GM23248 (cell line): Measurements from ENCODE around the gene CNPY2. TPM values are rescaled to one million over a fixed set of nuclear protein-coding genes. Genes with fewer than 3 reads are reported as not detected.
"Not testable (repeated sequence)": the region's sequence is repeated elsewhere in the genome, so short reads cannot be mapped to it uniquely, and the experiment has no call there.

Experiments used
- DNase-seq: peaks from one replicate; pipeline ENCODE4 v3.0.0-alpha.2; 2015
- H2AFZ ChIP-seq: fragments of 200-600 bp; sonication (generic); 2 replicates; pipeline ENCODE4 v1.6.1; 2016; ENCODE audit warnings: antibody characterized with exemption
- H3F3A ChIP-seq: fragments of 200-600 bp; sonication (generic); 2 replicates; pipeline ENCODE4 v1.6.1; 2016; ENCODE audit warnings: mild to moderate bottlenecking, antibody characterized with exemption, mixed run types; ENCODE audit not compliant: insufficient read depth
- H3K27ac ChIP-seq: fragments of 200-600 bp; sonication (generic); 2 replicates; pipeline ENCODE4 v1.5.1; 2016; ENCODE audit warnings: mild to moderate bottlenecking
- H3K27me3 ChIP-seq: fragments of 200-600 bp; sonication (generic); replicated peaks from 2 replicates; pipeline ENCODE4 v1.6.1; 2016; ENCODE audit warnings: mild to moderate bottlenecking; ENCODE audit not compliant: insufficient read depth
- H3K36me3 ChIP-seq: fragments of 200-600 bp; sonication (generic); 2 replicates; pipeline ENCODE4 v1.6.1; 2016; ENCODE audit warnings: low read depth, mild to moderate bottlenecking
- H3K4me1 ChIP-seq: fragments of 200-600 bp; sonication (generic); 2 replicates; pipeline ENCODE4 v1.6.1; 2016; ENCODE audit warnings: mild to moderate bottlenecking; ENCODE audit not compliant: insufficient read depth
- H3K4me2 ChIP-seq: fragments of 200-600 bp; sonication (generic); one replicate; pipeline ENCODE4 v1.6.1; 2016; ENCODE audit warnings: mild to moderate bottlenecking; ENCODE audit not compliant: unreplicated experiment
- H3K4me3 ChIP-seq: fragments of 200-600 bp; sonication (generic); 2 replicates; pipeline ENCODE4 v1.5.1; 2016; ENCODE audit warnings: mild to moderate bottlenecking
- H3K79me2 ChIP-seq: fragments of 200-600 bp; sonication (generic); 2 replicates; pipeline ENCODE4 v1.6.1; 2016; ENCODE audit warnings: mild to moderate bottlenecking; ENCODE audit not compliant: insufficient read depth
- H3K9ac ChIP-seq: fragments of 200-600 bp; sonication (generic); 2 replicates; pipeline ENCODE4 v1.6.1; 2016; ENCODE audit warnings: mild to moderate bottlenecking
- H3K9me2 ChIP-seq: fragments of 200-600 bp; sonication (generic); 2 replicates; pipeline ENCODE4 v1.6.1; 2016; ENCODE audit warnings: mixed run types, mild to moderate bottlenecking, moderate library complexity; ENCODE audit not compliant: insufficient read depth
- H3K9me3 ChIP-seq: fragments of 200-600 bp; sonication (generic); one replicate; pipeline ENCODE4 v1.6.1; 2017; ENCODE audit warnings: low read depth
- H4K20me1 ChIP-seq: fragments of 200-600 bp; sonication (generic); 2 replicates; pipeline ENCODE4 v1.6.0; 2016; ENCODE audit not compliant: insufficient read depth
- EZH2 ChIP-seq: fragments of 200-600 bp; sonication (generic); IDR thresholded peaks from 2 replicates; pipeline ENCODE4 v1.6.1; 2018; ENCODE audit warnings: antibody characterized with exemption, mild to moderate bottlenecking; ENCODE audit not compliant: insufficient read depth, poor library complexity, severe bottlenecking
- EZH2phosphoT487 ChIP-seq: fragments of 200-600 bp; sonication (generic); IDR thresholded peaks from 2 replicates; pipeline ENCODE4 v1.6.1; 2018; ENCODE audit warnings: antibody characterized with exemption, moderate library complexity, mild to moderate bottlenecking, low read depth; ENCODE audit not compliant: insufficient read depth
- WGBS, 2 experiments: methylation state at CpG; one replicate each; pipeline ENCODE4 v1.1.6; 2015 to 2017; ENCODE audit warnings: low lambda C conversion rate in 2 of 2, low coverage in 1 of 2; ENCODE audit errors: missing lambda C conversion rate in 2 of 2; 5-methylcytosine and 5-hydroxymethylcytosine counted together
- in situ Hi-C: fragments of 300-500 bp; cut with MboI; formaldehyde crosslinking; loops from 2 replicates; pipeline ENCODE4 v1.15.0; 2020
- polyA plus RNA-seq: library from polyadenylated mRNA; unstranded; fragments of >200 nt; fragmentation: Nextera tagmentation; extraction: Ambion mirVana; gene quantifications from 2 replicates; pipeline ENCODE4 v1.2.1, GENCODE V29; 2016
- total RNA-seq: library from RNA; depleted of rRNA; stranded (reverse); fragments of >200 nt; shearing (Covaris generic); gene quantifications from 2 replicates; pipeline ENCODE4 v1.2.3, GENCODE V29; 2014

The CNPY2 gene
- total and polyA plus RNA-seq, 2 experiments from 2014 or later, result 97.5 to 248 TPM

DNA sequence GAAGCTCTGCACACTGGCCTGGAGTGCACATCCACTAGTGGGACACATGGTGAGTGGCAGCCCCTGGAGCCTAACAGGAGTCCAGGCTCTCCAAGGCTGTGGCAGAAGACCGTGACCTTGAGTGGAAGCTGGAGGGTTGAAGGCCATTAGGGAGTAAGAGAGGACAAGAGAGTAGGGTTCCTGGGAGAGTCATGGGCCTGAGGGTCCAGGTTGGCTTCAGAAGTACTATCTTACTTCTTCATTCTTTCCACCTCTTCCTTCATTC, 23.3 kb upstream of the CNPY2 start:
- Histone ChIP-seq H3F3A (peaks cover 38% of the 10 kb centered on the region), H3K79me2 (no peaks in the 10 kb centered on the region), H2AFZ (no peak overlapping the region), H3K4me3 (no peak overlapping the region), H3K4me1 (no peaks in the 10 kb centered on the region), H3K9me2 (no peaks in the 10 kb centered on the region), H3K27me3 (no peaks in the 10 kb centered on the region), H3K36me3 (peaks cover 17% of the 10 kb centered on the region; the same call in 1 of the 2 replicates), H3K9ac (no peak overlapping the region), H4K20me1 (no peaks in the 10 kb centered on the region), H3K9me3 (no peaks in the 10 kb centered on the region), H3K4me2 (no peak overlapping the region), H3K27ac (no peak overlapping the region)
- WGBS, 2 experiments, result 94 to 95% methylated on average over 1 of the region's 1 CpG
- TF ChIP-seq EZH2 (no peak), EZH2phosphoT487 (no peak)
- in situ Hi-C loops, result no loop called here
- DNase-seq, result no peak

DNA sequence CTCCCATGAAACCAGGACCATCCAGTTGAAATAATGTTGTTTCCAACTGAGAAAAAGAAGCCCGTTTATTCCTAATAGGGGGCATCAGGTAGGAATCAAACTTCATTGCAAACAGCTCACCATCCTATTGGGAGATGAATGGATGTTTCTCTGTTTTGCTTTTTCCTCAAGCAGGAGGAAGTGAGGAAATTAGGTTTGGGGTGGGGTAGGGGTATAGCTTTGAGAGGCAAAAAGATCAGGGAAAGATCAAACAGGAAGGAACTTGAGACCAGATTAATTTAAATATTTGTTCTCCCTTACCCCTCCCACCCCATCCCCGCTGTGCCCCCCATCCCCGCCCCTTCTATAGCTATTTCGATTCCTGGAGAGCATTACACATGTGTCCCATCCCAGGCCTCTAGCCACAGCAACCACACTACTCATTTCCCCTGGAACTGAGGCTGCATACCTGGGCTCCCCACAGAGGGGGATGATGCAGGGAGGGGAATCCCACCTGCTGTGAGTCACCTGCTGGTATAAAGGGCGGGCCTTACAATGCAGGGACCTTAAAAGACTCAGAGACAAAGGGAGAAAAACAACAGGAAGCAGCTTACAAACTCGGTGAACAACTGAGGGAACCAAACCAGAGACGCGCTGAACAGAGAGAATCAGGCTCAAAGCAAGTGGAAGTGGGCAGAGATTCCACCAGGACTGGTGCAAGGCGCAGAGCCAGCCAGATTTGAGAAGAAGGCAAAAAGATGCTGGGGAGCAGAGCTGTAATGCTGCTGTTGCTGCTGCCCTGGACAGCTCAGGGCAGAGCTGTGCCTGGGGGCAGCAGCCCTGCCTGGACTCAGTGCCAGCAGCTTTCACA, 22.7 kb upstream of the CNPY2 start, which contains the start of gene IL23A:
Gene IL23A (plus strand): TSS at position 577 of the 850 bp plus-strand sequence. CDS start 161 bp downstream, at position 738.
- H3K36me3 ChIP-seq, result peaks cover 17% of the 10 kb centered on the region; the same call in 1 of the 2 replicates
- TF ChIP-seq EZH2phosphoT487 (no peak), EZH2 (no peak)
- no peaks in the 10 kb centered on the region for H4K20me1 ChIP-seq
- no peaks in the 10 kb centered on the region for H3K9me2 ChIP-seq
- in situ Hi-C loops, result no loop called here
- H3K4me2 ChIP-seq, result no peak within 1 kb of the TSS
- no peaks in the 10 kb centered on the region for H3K79me2 ChIP-seq
- H3K4me1 ChIP-seq, result no peaks in the 10 kb centered on the region
- WGBS, 2 experiments, result 6 to 8% methylated on average over 8 to 9 of the region's 9 CpGs
- H3K27ac ChIP-seq, result no peak within 1 kb of the TSS
- no peaks in the 10 kb centered on the region for H3K9me3 ChIP-seq
- H3F3A ChIP-seq, result peaks cover 38% of the 10 kb centered on the region
- no peak within 1 kb of the TSS for H3K9ac ChIP-seq
- H3K4me3 ChIP-seq, result no peak within 1 kb of the TSS
- no peak within 1 kb of the TSS for H2AFZ ChIP-seq
- no peaks in the 10 kb centered on the region for H3K27me3 ChIP-seq
- DNase-seq, result peak; percentile 33

GRCh38 chr12:56337753-56338251, 22.0 kb upstream of the CNPY2 start:
- Histone ChIP-seq H3K4me3 (no peak overlapping the region), H4K20me1 (no peaks in the 10 kb centered on the region), H3F3A (peaks cover 34% of the 10 kb centered on the region), H3K79me2 (no peaks in the 10 kb centered on the region), H3K27me3 (no peaks in the 10 kb centered on the region), H3K27ac (no peak overlapping the region), H3K9ac (no peak overlapping the region), H3K4me1 (0 out of 2 replicates have a peak, but pooled peaks cover 6% of the 10 kb centered on the region), H3K36me3 (peaks cover 10% of the 10 kb centered on the region; the same call in 1 of the 2 replicates), H3K9me2 (no peaks in the 10 kb centered on the region), H3K9me3 (no peaks in the 10 kb centered on the region), H3K4me2 (no peak overlapping the region), H2AFZ (no peak overlapping the region)
- peak; percentile 18 for DNase-seq
- TF ChIP-seq EZH2phosphoT487 (no peak), EZH2 (no peak)
- WGBS, 2 experiments, result 73 to 77% methylated on average over 8 of the region's 8 CpGs
- in situ Hi-C loops, result no loop called here

GRCh38 chr12:56336361-56337167, 20.8 kb upstream of the CNPY2 start:
- H3K9me2 ChIP-seq, result no peaks in the 10 kb centered on the region
- H3K4me1 ChIP-seq, result 0 out of 2 replicates have a peak, but pooled peaks cover 6% of the 10 kb centered on the region
- no peak for TF ChIP-seq EZH2phosphoT487
- TF ChIP-seq EZH2, result no peak
- in situ Hi-C loops, result no loop called here
- DNase-seq, result no peak
- no peak overlapping the region for H3K4me2 ChIP-seq
- H3K9me3 ChIP-seq, result no peaks in the 10 kb centered on the region
- no peak overlapping the region for H3K4me3 ChIP-seq
- no peak overlapping the region for H3K9ac ChIP-seq
- no peaks in the 10 kb centered on the region for H3K27me3 ChIP-seq
- H3K27ac ChIP-seq, result no peak overlapping the region
- no peaks in the 10 kb centered on the region for H4K20me1 ChIP-seq
- peaks cover 24% of the 10 kb centered on the region for H3F3A ChIP-seq
- H2AFZ ChIP-seq, result no peak overlapping the region
- H3K79me2 ChIP-seq, result no peaks in the 10 kb centered on the region
- WGBS, 2 experiments, result 81 to 83% methylated on average over 8 to 9 of the region's 9 CpGs
- H3K36me3 ChIP-seq, result peaks cover 5% of the 10 kb centered on the region; the same call in 1 of the 2 replicates

DNA sequence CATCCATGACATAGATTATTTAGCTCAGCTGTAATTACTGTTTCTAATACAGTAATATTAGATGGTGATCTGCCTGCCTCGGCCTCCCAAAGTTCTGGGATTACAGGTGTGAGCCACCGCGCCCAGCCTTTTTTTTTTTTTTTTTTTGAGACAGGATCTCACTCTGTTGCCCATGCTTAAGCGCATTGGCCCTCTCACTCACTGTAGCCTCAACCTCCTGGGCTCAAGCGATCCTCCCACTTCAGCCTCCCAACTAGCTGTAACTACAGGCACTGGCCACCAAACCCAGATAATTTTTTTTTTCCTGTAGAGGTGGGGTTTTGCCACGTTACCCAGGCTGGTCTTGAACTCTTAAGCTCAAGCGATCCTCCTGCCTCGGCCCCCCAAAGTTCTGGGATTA, 19.7 kb upstream of the CNPY2 start:
- H3K9ac ChIP-seq, H3K36me3 ChIP-seq, H3K4me2 ChIP-seq, H3K79me2 ChIP-seq, DNase-seq, H3K27me3 ChIP-seq, in situ Hi-C loops, H3K4me3 ChIP-seq, H3K9me2 ChIP-seq, H3K4me1 ChIP-seq, H4K20me1 ChIP-seq, H3K27ac ChIP-seq, H2AFZ ChIP-seq, H3K9me3 ChIP-seq: not testable (repeated sequence)
- H3F3A ChIP-seq, result 0 out of 2 replicates have a peak, but pooled peaks cover 16% of the 10 kb centered on the region
- 97% methylated on average over 8 of the region's 8 CpGs for WGBS, 2 experiments
